ENCODE measurements around the gene WWOX.
"Not testable (repeated sequence)": the region's sequence is repeated elsewhere in the genome, so short reads cannot be mapped to it uniquely, and the experiment has no call there.

The WWOX gene

GRCh38 chr16:78591682-78592103, 492.2 kb downstream of the WWOX start:
- no peak for DNase-seq
- in situ Hi-C loops (cut with MboI; ENCODE audit: low pct_unique_long_range_greater_than_20kb, low sequenced_read_pairs), result no loop called here

GRCh38 chr16:78592111-78592510, 492.7 kb downstream of the WWOX start:
- in situ Hi-C loops (cut with MboI; ENCODE audit: low pct_unique_long_range_greater_than_20kb, low sequenced_read_pairs), result no loop called here

GRCh38 chr16:78593352-78593751, 493.9 kb downstream of the WWOX start:
- DNase-seq, result no peak

More at GRCh38 chr16:78592111-78592510, 492.7 kb downstream of the WWOX start:
- no peak for DNase-seq

GRCh38 chr16:78594191-78594590, 494.7 kb downstream of the WWOX start:
- DNase-seq, result no peak
- in situ Hi-C loops (cut with MboI; ENCODE audit: low pct_unique_long_range_greater_than_20kb, low sequenced_read_pairs), result no loop called here

More at GRCh38 chr16:78593352-78593751, 493.9 kb downstream of the WWOX start:
- in situ Hi-C loops (cut with MboI; ENCODE audit: low pct_unique_long_range_greater_than_20kb, low sequenced_read_pairs), result no loop called here

- DNase-seq, result no peak
- in situ Hi-C loops (cut with MboI; ENCODE audit: low pct_unique_long_range_greater_than_20kb, low sequenced_read_pairs), result no loop called here
Measured at GRCh38 chr16:78596348-78596995, 497.0 kb downstream of the WWOX start.

- no peak for DNase-seq
- in situ Hi-C loops (cut with MboI; ENCODE audit: low pct_unique_long_range_greater_than_20kb, low sequenced_read_pairs), result no loop called here
Measured at GRCh38 chr16:78596996-78597422, 497.6 kb downstream of the WWOX start.

- DNase-seq, result no peak
- in situ Hi-C loops (cut with MboI; ENCODE audit: low pct_unique_long_range_greater_than_20kb, low sequenced_read_pairs), result no loop called here
Measured at GRCh38 chr16:78597809-78598570, 498.5 kb downstream of the WWOX start.

GRCh38 chr16:78599271-78599670, 499.8 kb downstream of the WWOX start:
- in situ Hi-C loops (cut with MboI; ENCODE audit: low pct_unique_long_range_greater_than_20kb, low sequenced_read_pairs), result no loop called here
- DNase-seq, result no peak

- in situ Hi-C loops (cut with MboI; ENCODE audit: low pct_unique_long_range_greater_than_20kb, low sequenced_read_pairs); DNase-seq: not testable (repeated sequence)
Measured at GRCh38 chr16:78604423-78605062, 505.1 kb downstream of the WWOX start.

- no peak for DNase-seq
- in situ Hi-C loops (cut with MboI; ENCODE audit: low pct_unique_long_range_greater_than_20kb, low sequenced_read_pairs), result no loop called here
Measured at GRCh38 chr16:78605548-78606101, 506.2 kb downstream of the WWOX start.

GRCh38 chr16:78606545-78606944, 507.1 kb downstream of the WWOX start:
- in situ Hi-C loops (cut with MboI; ENCODE audit: low pct_unique_long_range_greater_than_20kb, low sequenced_read_pairs), result no loop called here
- DNase-seq, result no peak

- in situ Hi-C loops (cut with MboI; ENCODE audit: low pct_unique_long_range_greater_than_20kb, low sequenced_read_pairs), result no loop called here
- no peak for DNase-seq
Measured at GRCh38 chr16:78607022-78607421, 507.6 kb downstream of the WWOX start.

GRCh38 chr16:78607465-78607864, 508.0 kb downstream of the WWOX start:
- no peak for DNase-seq
- in situ Hi-C loops (cut with MboI; ENCODE audit: low pct_unique_long_range_greater_than_20kb, low sequenced_read_pairs), result no loop called here

- no peak for DNase-seq
- in situ Hi-C loops (cut with MboI; ENCODE audit: low pct_unique_long_range_greater_than_20kb, low sequenced_read_pairs), result no loop called here
Measured at GRCh38 chr16:78608305-78608776, 508.9 kb downstream of the WWOX start.

- in situ Hi-C loops (cut with MboI; ENCODE audit: low pct_unique_long_range_greater_than_20kb, low sequenced_read_pairs), result no loop called here
- no peak for DNase-seq
Measured at GRCh38 chr16:78609402-78610274, 510.2 kb downstream of the WWOX start.

- in situ Hi-C loops (cut with MboI; ENCODE audit: low pct_unique_long_range_greater_than_20kb, low sequenced_read_pairs), result no loop called here
Measured at GRCh38 chr16:78611318-78611717, 511.9 kb downstream of the WWOX start.

GRCh38 chr16:78619811-78620210, 520.4 kb downstream of the WWOX start:
- in situ Hi-C loops (cut with MboI; ENCODE audit: low pct_unique_long_range_greater_than_20kb, low sequenced_read_pairs), result no loop called here
- no peak for DNase-seq

More at GRCh38 chr16:78611318-78611717, 511.9 kb downstream of the WWOX start:
- DNase-seq, result no peak

- in situ Hi-C loops (cut with MboI; ENCODE audit: low pct_unique_long_range_greater_than_20kb, low sequenced_read_pairs), result no loop called here
Measured at GRCh38 chr16:78620291-78620690, 520.8 kb downstream of the WWOX start.

GRCh38 chr16:78623796-78624195, 524.3 kb downstream of the WWOX start:
- in situ Hi-C loops (cut with MboI; ENCODE audit: low pct_unique_long_range_greater_than_20kb, low sequenced_read_pairs), result no loop called here
- no peak for DNase-seq

More at GRCh38 chr16:78620291-78620690, 520.8 kb downstream of the WWOX start:
- DNase-seq, result no peak
